Heart left ventricle (tissue), 16 donors: ENCODE results near the gene RBM34. TPM values are rescaled to one million over a fixed set of nuclear protein-coding genes. Genes with fewer than 3 reads are reported as not detected.

Experiments
- ATAC-seq, 4 donors: fragments of 200-7000 bp; cut with Tn5 transposase; one replicate each; pipeline ENCODE4 v1.9.1; 2020 to 2022; ENCODE audit warnings: moderate library complexity in 4 of 4, mild to moderate bottlenecking in 3 of 4, moderate number of reproducible peaks in 1 of 4
- DNase-seq, 5 donors: peaks; one replicate each; pipeline ENCODE4 v3.0.0-alpha.2; 2020
- H3K27ac ChIP-seq, 12 donors: fragments of 200-600 bp; sonication (generic) in 4 of 12; one replicate each; pipeline versions ENCODE4 v1.5.0 to v1.8.0; 2016 to 2022; ENCODE audit warnings: mild to moderate bottlenecking in 2 of 12
- H3K27me3 ChIP-seq, 9 donors: fragments of 200-600 bp; sonication (generic) in 2 of 9; one replicate each; pipeline versions ENCODE4 v1.5.1 to v1.8.0; 2016 to 2022; ENCODE audit warnings: mild to moderate bottlenecking in 3 of 9
- H3K36me3 ChIP-seq, 9 donors: fragments of 200-600 bp; sonication (generic) in 2 of 9; one replicate each; pipeline versions ENCODE4 v1.5.0 to v1.8.0; 2018 to 2022; ENCODE audit warnings: mild to moderate bottlenecking in 2 of 9
- H3K4me1 ChIP-seq, 12 donors: fragments of 200-600 bp; sonication (generic) in 4 of 12; one replicate each; pipeline versions ENCODE4 v1.5.0 to v1.8.0; 2016 to 2022; ENCODE audit warnings: mild to moderate bottlenecking in 3 of 12
- H3K4me3 ChIP-seq, 12 donors: fragments of 200-600 bp; sonication (generic) in 4 of 12; one replicate each; pipeline versions ENCODE4 v1.5.0 to v1.8.0; 2017 to 2022; ENCODE audit warnings: mild to moderate bottlenecking in 9 of 12, moderate library complexity in 4 of 12
- H3K9me3 ChIP-seq, 12 donors: fragments of 200-600 bp; sonication (generic) in 4 of 12; one replicate each; pipeline versions ENCODE4 v1.5.0 to v1.8.0; 2016 to 2022; ENCODE audit warnings: mild to moderate bottlenecking in 1 of 12
- CTCF ChIP-seq, 12 donors: fragments of 200-600 bp; sonication (generic) in 4 of 12; IDR thresholded peaks; one replicate each; pipeline versions ENCODE4 v1.5.0 to v1.8.0; 2018 to 2022; ENCODE audit warnings: antibody characterized with exemption in 12 of 12, mild to moderate bottlenecking in 5 of 12
- POLR2A ChIP-seq, 2 donors: fragments of 450-650 bp; IDR thresholded peaks; one replicate each; pipeline ENCODE4 v1.6.1; 2017; ENCODE audit warnings: antibody characterized with exemption in 2 of 2, mild to moderate bottlenecking in 2 of 2, moderate library complexity in 2 of 2
- WGBS, 4 donors: extraction: QIAGEN DNeasy Blood & Tissue Kit in 2 of 4; methylation state at CpG; one replicate each; pipeline versions ENCODE4 v1.1.5 to v1.1.7; 2013 to 2018; 5-methylcytosine and 5-hydroxymethylcytosine counted together
- intact Hi-C, 10 donors: fragments of 100-400 bp; cut with DNase I; formaldehyde crosslinking; loops; one replicate each; pipeline versions ENCODE4 v1.11.1 to v1.14.2; 2022
- polyA plus RNA-seq, 2 donors: library from polyadenylated mRNA; stranded (reverse); fragments of 200-250 nt; gene quantifications; one replicate each; pipeline ENCODE4 v1.2.3, GENCODE V29; 2013
- total RNA-seq, 9 donors: library from RNA; depleted of rRNA in 2 of 9; stranded (reverse); fragments of >200 nt in 2 of 9; fragmentation: NEBNext Ultra II Directional in 3 of 9; extraction: Animal tissue kit (Norgen Biotek cat#: 25700) in 3 of 9; gene quantifications; one replicate each; pipeline versions ENCODE4 v1.1.0 to v1.2.4, GENCODE V29; 2016 to 2023
- donor health status: ischemic (EF 13 %, LVEDD 7.1; RV severe dilation, severe dysfunction).
- donor health status: healthy with polysubstance abuse.
- donor health status: DM: no; HTN: yes; CAD: no.
- donor health status: DM: no; HTN: no; CAD: no.
- donor health status: ischemic (EF 25% LVEDD 6.9; RV normal size, moderate dysfunction).
- donor health status: ischemic (EF 25% LVEDD 5.7; RV mildly dilated, moderate dysfunction).
- donor health status: healthy.
- donor health status: DM: yes; HTN: yes; CAD: no.
- donor health status: ischemic (EF 35%, LVEDD 5.7; RV mildly dilated, moderate dysfunction).
- donor health status: nonischemic (EF 11% LVEDD 7.7; RV severe dilation, severe dysfunction).
- donor health status: DM: yes; HTN: yes; CAD: no.
- donor health status: PGD.
- donor health status: ischemic (EF 29% LVEDD 5.4; RV normal size, mild dysfunction).
- donor health status: nonischemic (EF 23%, LVEDD 6.1; RV moderate dilation, normal function).

RBM34 gene
- total and polyA plus RNA-seq, 11 donors: 34.2 to 97.8 (median 49.6) TPM

GRCh38 chr1:235113183-235113917 lies 47.7 kb downstream of the RBM34 start:
- Histone ChIP-seq H3K27me3 (no peaks in the 10 kb centered on the region), H3K4me1 (no peaks in the 10 kb centered on the region), H3K9me3 (no peaks in the 10 kb centered on the region), H3K36me3 (peaks cover 0 to 99% (median 93%) of the 10 kb centered on the region in 9 donors), H3K27ac (no peak overlapping the region), H3K4me3 (no peak overlapping the region)
- no peak for DNase-seq
- no peak for ATAC-seq
- TF ChIP-seq POLR2A (IDR thresholded peaks at IDR 0.05) (no peak), CTCF (IDR thresholded peaks at IDR 0.05) (no peak)
- WGBS, 4 donors: 85 to 91% (median 88%) methylated on average over 7 of the region's 7 CpGs
- intact Hi-C loops: no loop called here

GRCh38 chr1:235112297-235113182 lies 48.5 kb downstream of the RBM34 start:
- no peaks in the 10 kb centered on the region for H3K9me3 ChIP-seq
- intact Hi-C loops: no loop called here
- no peaks in the 10 kb centered on the region for H3K4me1 ChIP-seq
- no peak overlapping the region for H3K4me3 ChIP-seq
- peaks cover 0 to 98% (median 92%) of the 10 kb centered on the region in 9 donors for H3K36me3 ChIP-seq
- no peak for ATAC-seq
- no peak overlapping the region for H3K27ac ChIP-seq
- H3K27me3 ChIP-seq: no peaks in the 10 kb centered on the region
- no peak for TF ChIP-seq CTCF (IDR thresholded peaks at IDR 0.05)
- no peak for TF ChIP-seq POLR2A (IDR thresholded peaks at IDR 0.05)
- DNase-seq: no peak
- WGBS, 4 donors: 89 to 92% (median 91%) methylated on average over 6 of the region's 6 CpGs

- Histone ChIP-seq H3K36me3 (peaks cover 0 to 92% (median 84%) of the 10 kb centered on the region in 9 donors), H3K27ac (no peak overlapping the region), H3K4me3 (no peak overlapping the region), H3K9me3 (no peaks in the 10 kb centered on the region), H3K27me3 (no peaks in the 10 kb centered on the region), H3K4me1 (no peaks in the 10 kb centered on the region)
- no peak for TF ChIP-seq CTCF (IDR thresholded peaks at IDR 0.05)
- no peak for TF ChIP-seq POLR2A (IDR thresholded peaks at IDR 0.05)
- intact Hi-C loops: no loop called here
- WGBS, 4 donors: 90 to 97% (median 94%) methylated on average over 3 of the region's 3 CpGs
- DNase-seq (no peak), ATAC-seq (no peak)
These were observed 49.9 kb downstream of the RBM34 start for GRCh38 chr1:235111107-235111506.

DNA sequence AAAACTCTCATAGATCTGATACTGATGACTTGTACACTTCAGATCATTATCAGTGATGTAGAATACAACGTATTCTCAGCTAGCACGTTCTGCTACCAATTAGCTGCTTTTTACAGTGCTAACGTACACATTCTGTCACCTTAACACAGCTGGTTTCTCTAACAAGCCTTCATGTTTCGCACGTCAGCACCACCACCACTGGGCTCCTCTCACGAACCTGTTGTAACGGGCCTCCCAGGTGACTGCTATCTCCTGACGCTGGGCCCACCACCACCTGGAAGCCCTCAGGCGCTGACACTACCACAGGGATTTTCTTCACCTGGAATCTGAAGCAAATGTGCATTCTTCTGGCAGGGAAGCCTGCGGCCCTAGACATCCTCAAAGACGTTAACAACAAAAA lies 52.2 kb downstream of the RBM34 start:
- 89 to 93% (median 91%) methylated on average over 11 of the region's 11 CpGs for WGBS, 4 donors
- H3K4me3 ChIP-seq: no peak overlapping the region
- H3K9me3 ChIP-seq: no peaks in the 10 kb centered on the region
- H3K4me1 ChIP-seq: peaks cover 0 to 7% (median 1%) of the 10 kb centered on the region in 12 donors
- TF ChIP-seq CTCF (IDR thresholded peaks at IDR 0.05): no peak
- TF ChIP-seq POLR2A (IDR thresholded peaks at IDR 0.05): no peak
- intact Hi-C loops: loop anchor here in 3 of 10 donors (5.0 to 10.0 kb wide), 2 partner anchors 306 to 308 kb away; no protein-coding TSS in a partner anchor
- no peak for DNase-seq
- no peaks in the 10 kb centered on the region for H3K27me3 ChIP-seq
- H3K36me3 ChIP-seq: peaks cover 0 to 71% (median 63%) of the 10 kb centered on the region in 9 donors
- ATAC-seq: no peak
- no peak overlapping the region for H3K27ac ChIP-seq
